Stimulated activated effector memory CD8-positive, alpha-beta T cell treated with anti-CD3 and anti-CD28 coated beads, Interleukin-12 subunit alpha, Interleukin-12 subunit beta, amount 100 ng/mL, for 72 hours (primary cell): ENCODE measurements around the gene COLEC12.
"Not testable (repeated sequence)": the region's sequence is repeated elsewhere in the genome, so short reads cannot be mapped to it uniquely, and the experiment has no call there.

Experiments
- ATAC-seq: fragments of 150-1000 bp; cut with Tn5 transposase; 2 replicates; pipeline ENCODE4 v1.10.0; 2021
- DNase-seq, 2 donors: peaks; one replicate each; pipeline ENCODE4 v3.0.0; 2021 to 2022; ENCODE audit warnings: low spot score in 2 of 2
- H3K27ac Mint-ChIP-seq: one replicate; pipeline ENCODE4 v1.8.0; 2022; ENCODE audit warnings: mild to moderate bottlenecking, mixed read lengths
- H3K36me3 Mint-ChIP-seq: one replicate; pipeline ENCODE4 v1.8.0; 2022; ENCODE audit warnings: mild to moderate bottlenecking, mixed read lengths
- H3K4me1 Mint-ChIP-seq: one replicate; pipeline ENCODE4 v1.8.0; 2022; ENCODE audit warnings: mixed read lengths
- H3K4me3 Mint-ChIP-seq: one replicate; pipeline ENCODE4 v1.8.0; 2022; ENCODE audit warnings: mild to moderate bottlenecking, mixed read lengths
- H3K9me3 Mint-ChIP-seq: one replicate; pipeline ENCODE4 v1.8.0; 2022; ENCODE audit warnings: mixed read lengths

COLEC12 gene

DNA sequence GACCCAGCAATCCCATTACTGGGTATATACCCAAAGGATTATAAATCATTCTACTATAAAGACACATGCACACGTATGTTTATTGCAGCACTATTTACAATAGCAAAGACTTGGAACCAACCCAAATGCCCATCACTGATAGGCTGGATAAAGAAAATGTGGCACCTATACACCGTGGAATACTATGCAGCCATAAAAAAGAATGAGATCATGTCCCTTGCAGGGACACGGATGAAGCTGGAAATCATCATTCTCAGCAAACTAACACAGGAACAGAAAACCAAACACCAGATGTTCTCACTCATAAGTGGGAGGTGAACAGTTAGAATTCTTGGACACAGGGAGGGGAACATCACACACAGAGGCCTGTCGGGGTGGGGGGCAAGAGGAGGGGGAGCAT is 210.5 kb downstream of the COLEC12 start:
- not testable (repeated sequence) for H3K36me3 Mint-ChIP-seq, DNase-seq, H3K27ac Mint-ChIP-seq

DNA sequence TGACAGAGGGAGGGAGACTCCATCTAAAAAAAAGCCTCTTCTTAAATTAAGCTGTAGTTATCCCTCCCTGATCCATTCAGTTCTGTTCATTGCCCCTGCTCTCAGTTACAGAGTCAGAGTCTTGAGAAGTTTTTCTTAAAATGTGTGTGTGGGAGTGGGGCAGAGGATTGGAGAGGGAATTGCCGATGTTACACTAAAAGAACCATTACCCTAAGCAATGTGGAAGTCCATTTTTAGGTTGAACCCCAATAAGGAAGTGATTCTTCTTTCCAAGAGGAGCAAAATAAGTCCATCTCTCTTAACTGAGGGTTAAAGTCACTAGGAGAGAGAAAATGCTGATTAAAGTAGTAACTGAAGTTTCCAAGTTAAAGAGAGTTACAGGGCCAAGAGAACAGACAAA is 211.5 kb downstream of the COLEC12 start:
- ATAC-seq: no peak
- DNase-seq: no peak
- Mint-ChIP-seq H3K9me3 (no peaks in the 10 kb centered on the region), H3K36me3 (no peaks in the 10 kb centered on the region), H3K27ac (no peak overlapping the region), H3K4me3 (no peak overlapping the region), H3K4me1 (no peaks in the 10 kb centered on the region)

More for the DNA sequence above, 210.5 kb downstream of the COLEC12 start:
- ATAC-seq, H3K4me3 Mint-ChIP-seq, H3K9me3 Mint-ChIP-seq, H3K4me1 Mint-ChIP-seq: not testable (repeated sequence)

- no peak overlapping the region for H3K27ac Mint-ChIP-seq
- ATAC-seq (no peak), DNase-seq (no peak)
- H3K4me3 Mint-ChIP-seq: no peak overlapping the region
- no peaks in the 10 kb centered on the region for H3K36me3 Mint-ChIP-seq
- H3K4me1 Mint-ChIP-seq: no peaks in the 10 kb centered on the region
- no peaks in the 10 kb centered on the region for H3K9me3 Mint-ChIP-seq
These were observed 213.8 kb downstream of the COLEC12 start for GRCh38 chr18:286515-287310.

GRCh38 chr18:285817-286216 is 214.7 kb downstream of the COLEC12 start:
- no peak for ATAC-seq
- no peak for DNase-seq
- no peaks in the 10 kb centered on the region for H3K4me1 Mint-ChIP-seq
- no peaks in the 10 kb centered on the region for H3K36me3 Mint-ChIP-seq
- no peak overlapping the region for H3K27ac Mint-ChIP-seq
- H3K9me3 Mint-ChIP-seq: no peaks in the 10 kb centered on the region
- no peak overlapping the region for H3K4me3 Mint-ChIP-seq

GRCh38 chr18:275486-275885 is 225.0 kb downstream of the COLEC12 start:
- DNase-seq (no peak), ATAC-seq (no peak)
- H3K9me3 Mint-ChIP-seq: no peaks in the 10 kb centered on the region
- H3K27ac Mint-ChIP-seq: no peak overlapping the region
- no peaks in the 10 kb centered on the region for H3K4me1 Mint-ChIP-seq
- no peak overlapping the region for H3K4me3 Mint-ChIP-seq
- H3K36me3 Mint-ChIP-seq: no peaks in the 10 kb centered on the region

GRCh38 chr18:274313-274712 is 226.2 kb downstream of the COLEC12 start:
- H3K9me3 Mint-ChIP-seq: no peaks in the 10 kb centered on the region
- H3K27ac Mint-ChIP-seq: no peak overlapping the region
- no peaks in the 10 kb centered on the region for H3K36me3 Mint-ChIP-seq
- DNase-seq: no peak
- ATAC-seq: no peak
- H3K4me3 Mint-ChIP-seq: no peak overlapping the region
- H3K4me1 Mint-ChIP-seq: no peaks in the 10 kb centered on the region

DNA sequence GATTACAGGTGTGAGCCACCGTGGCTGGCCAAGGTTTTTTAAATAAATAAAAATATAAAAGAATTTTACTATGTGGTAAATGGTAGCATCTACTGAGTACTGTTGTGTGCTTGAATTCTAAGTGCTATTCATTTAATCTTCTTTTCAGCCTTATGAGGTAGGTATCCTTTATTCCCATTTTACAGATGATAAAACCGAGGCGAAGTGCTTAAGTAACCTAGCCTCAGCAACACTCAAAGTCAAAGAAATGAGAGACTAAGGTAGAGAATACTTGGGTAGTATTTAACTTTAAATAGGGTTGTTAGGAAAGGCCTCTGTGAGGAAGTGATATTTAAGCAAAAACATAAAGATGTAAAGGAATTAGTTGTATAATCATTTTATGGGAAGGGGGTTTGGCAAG is 227.0 kb downstream of the COLEC12 start:
- Mint-ChIP-seq H3K4me3 (no peak overlapping the region), H3K9me3 (no peaks in the 10 kb centered on the region), H3K36me3 (no peaks in the 10 kb centered on the region), H3K4me1 (peaks cover 5% of the 10 kb centered on the region), H3K27ac (peak overlapping the region; percentile 21)
- no peak for ATAC-seq
- DNase-seq: no peak

DNA sequence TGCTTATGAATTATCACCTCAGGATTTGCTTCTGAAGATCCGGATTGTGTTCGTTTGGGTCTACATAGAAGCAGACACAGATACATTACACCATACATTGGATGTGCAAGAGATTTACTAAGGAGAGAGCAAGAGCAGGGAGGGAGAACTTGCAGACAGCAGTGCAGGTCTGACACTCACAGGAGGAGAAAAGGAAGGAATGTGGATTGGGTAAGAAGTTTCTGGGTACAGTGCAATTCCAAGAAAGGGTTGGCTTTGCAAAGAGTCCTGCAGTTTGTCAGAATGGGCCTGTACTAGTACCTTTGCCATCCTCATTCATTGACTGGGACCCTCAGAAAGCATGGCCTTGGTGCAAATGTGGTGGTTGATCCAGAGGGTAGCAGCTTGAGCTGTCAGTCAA is 227.9 kb downstream of the COLEC12 start:
- H3K9me3 Mint-ChIP-seq: no peaks in the 10 kb centered on the region
- DNase-seq (no peak), ATAC-seq (no peak)
- peaks cover 8% of the 10 kb centered on the region for H3K36me3 Mint-ChIP-seq
- H3K27ac Mint-ChIP-seq: no peak overlapping the region
- no peak overlapping the region for H3K4me3 Mint-ChIP-seq
- H3K4me1 Mint-ChIP-seq: peaks cover 5% of the 10 kb centered on the region

DNA sequence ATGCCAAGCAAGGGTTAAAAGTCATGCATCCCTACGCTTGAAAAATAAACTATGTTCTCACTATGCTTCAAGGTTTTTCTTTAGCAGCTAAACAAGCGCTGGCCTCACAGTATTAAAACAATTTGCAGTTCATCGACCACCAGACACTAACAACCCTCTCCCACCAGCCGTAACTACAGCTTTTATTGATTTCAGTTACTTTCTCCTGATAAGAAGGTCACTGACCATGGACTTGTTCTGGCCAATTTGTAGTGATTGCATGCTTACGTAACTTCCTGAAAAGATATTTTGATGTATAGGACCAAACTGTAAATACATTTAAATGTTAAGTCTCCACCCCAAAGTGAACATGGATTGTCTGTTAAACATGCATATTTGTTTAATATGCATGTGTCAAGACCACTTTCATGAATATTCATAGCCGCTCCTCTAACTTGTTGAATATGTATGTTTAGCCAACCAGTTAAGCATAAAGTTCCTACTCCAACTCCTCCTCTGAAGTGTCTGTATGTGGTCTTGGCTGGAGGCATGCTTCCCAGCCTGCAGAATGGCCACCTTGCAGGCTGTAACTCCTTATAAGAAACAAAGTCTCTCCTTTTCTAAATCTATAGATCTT is 230.9 kb downstream of the COLEC12 start:
- H3K4me1 Mint-ChIP-seq: peaks cover 12% of the 10 kb centered on the region
- ATAC-seq: no peak
- no peak for DNase-seq
- H3K4me3 Mint-ChIP-seq: peak overlapping the region; percentile 100
- no peaks in the 10 kb centered on the region for H3K9me3 Mint-ChIP-seq
- peaks cover 33% of the 10 kb centered on the region for H3K36me3 Mint-ChIP-seq
- peak overlapping the region; percentile 100 for H3K27ac Mint-ChIP-seq

DNA sequence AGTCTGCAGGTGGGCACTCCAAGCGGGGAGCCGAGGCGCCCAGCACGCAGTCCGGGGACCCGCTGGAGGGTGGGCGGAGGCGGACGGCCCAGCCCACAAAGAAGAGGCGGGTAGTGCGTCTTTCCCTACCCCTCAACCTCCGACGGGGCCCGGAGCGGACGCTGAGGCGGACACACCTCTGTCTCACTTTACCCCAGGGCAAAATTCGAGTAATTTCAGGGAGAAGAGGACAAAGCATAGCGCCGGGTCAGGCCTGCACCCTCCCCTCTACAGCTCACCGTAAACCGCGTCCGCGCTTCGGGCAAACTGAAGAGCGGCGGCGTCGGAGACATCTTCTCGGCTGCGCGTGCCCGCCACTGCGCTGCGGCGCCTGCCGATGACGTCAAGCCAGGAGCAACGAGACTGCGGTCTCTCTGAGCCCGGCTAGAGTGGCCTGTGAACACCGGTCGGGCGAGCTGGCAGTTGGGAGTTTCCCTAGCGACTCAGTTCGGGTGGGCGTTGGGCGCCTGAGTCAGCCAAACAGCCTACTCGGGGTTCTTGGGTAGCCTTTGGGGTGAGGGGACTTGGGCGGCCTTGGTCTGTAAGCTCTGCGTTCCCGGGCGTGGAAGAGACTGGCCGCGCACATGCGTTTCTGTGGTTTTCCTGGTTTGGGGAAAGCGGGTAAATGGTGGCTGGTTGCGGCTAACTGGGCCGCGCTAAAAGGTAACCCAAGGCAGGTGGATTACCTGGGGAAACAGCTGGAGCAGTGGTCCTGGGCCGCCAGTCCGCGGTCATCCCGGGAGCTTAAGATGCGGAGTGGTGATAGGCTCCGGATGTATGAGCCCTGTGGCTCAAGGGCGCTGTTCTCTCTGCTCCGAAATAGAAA is 232.6 kb downstream of the COLEC12 start, which contains the start of gene THOC1:
THOC1 (minus strand) TSS at position 360 of the 865 bp plus-strand sequence; CDS start at position 332, 28 bp downstream.
- Mint-ChIP-seq H3K4me3 (peak within 1 kb of the TSS; percentile 100), H3K27ac (peak within 1 kb of the TSS; percentile 100), H3K4me1 (peaks cover 12% of the 10 kb centered on the region), H3K9me3 (no peaks in the 10 kb centered on the region), H3K36me3 (peaks cover 50% of the 10 kb centered on the region)
- ATAC-seq (peak; percentile 97), DNase-seq (peak; percentile 93 to 98)

- H3K4me1 Mint-ChIP-seq: peaks cover 12% of the 10 kb centered on the region
These were observed 233.2 kb downstream of the COLEC12 start for GRCh38 chr18:267380-267687.

More at GRCh38 chr18:267380-267687, 233.2 kb downstream of the COLEC12 start:
- no peak for DNase-seq
- Mint-ChIP-seq H3K27ac (peak overlapping the region; percentile 100), H3K36me3 (peaks cover 56% of the 10 kb centered on the region), H3K4me3 (peak overlapping the region; percentile 100), H3K9me3 (no peaks in the 10 kb centered on the region)
- no peak for ATAC-seq
